ENCODE data around the gene NRDC.

DNA sequence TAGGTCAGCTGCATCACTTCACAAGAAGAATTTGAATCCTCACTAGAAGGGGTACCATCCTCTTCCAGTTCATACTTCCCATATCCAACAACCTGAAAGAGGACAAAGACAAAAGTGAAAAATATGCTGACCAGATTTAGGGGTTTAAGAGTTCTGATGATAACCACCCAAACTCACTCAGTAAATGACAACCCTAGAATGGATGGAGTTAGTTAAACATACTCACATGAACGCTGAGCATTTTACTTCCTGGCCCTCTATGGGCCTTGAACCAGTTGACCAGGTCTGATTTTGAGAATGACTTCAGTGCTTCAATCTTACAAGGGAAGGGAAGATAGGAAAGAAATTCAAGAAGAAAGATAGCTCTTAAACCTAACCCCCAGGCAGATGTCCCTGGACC, 89.2 kb downstream of the NRDC start:
- TF ChIP-seq CTCF (IDR thresholded peaks at IDR 0.05): no peak
- no peak for TF ChIP-seq EZH2 (IDR thresholded peaks at IDR 0.05)
